ENCODE measurements around the gene C3orf70.

Gene C3orf70

GRCh38 chr3:185082829-185083228 is 70.0 kb downstream of the C3orf70 start:
- no peak for DNase-seq

GRCh38 chr3:185082149-185082548 is 70.7 kb downstream of the C3orf70 start:
- DNase-seq, result no peak

- DNase-seq, result no peak
Measured at GRCh38 chr3:185081521-185081920, 71.3 kb downstream of the C3orf70 start.

- no peak for DNase-seq
Measured at GRCh38 chr3:185079625-185080024, 73.2 kb downstream of the C3orf70 start.

GRCh38 chr3:185076219-185076618 is 76.6 kb downstream of the C3orf70 start:
- DNase-seq, result no peak

GRCh38 chr3:185075547-185075946 is 77.3 kb downstream of the C3orf70 start:
- no peak for DNase-seq

- DNase-seq, result no peak
Measured at GRCh38 chr3:185071287-185071800, 81.5 kb downstream of the C3orf70 start.

- DNase-seq, result no peak
Measured at GRCh38 chr3:185070491-185071286, 82.2 kb downstream of the C3orf70 start.

- no peak for DNase-seq
Measured at GRCh38 chr3:185069037-185070030, 83.5 kb downstream of the C3orf70 start.

- DNase-seq, result no peak
Measured at GRCh38 chr3:185067173-185067572, 85.7 kb downstream of the C3orf70 start.

- DNase-seq, result no peak
Measured at GRCh38 chr3:185066251-185066650, 86.6 kb downstream of the C3orf70 start.

GRCh38 chr3:185065059-185065458 is 87.8 kb downstream of the C3orf70 start:
- no peak for DNase-seq

GRCh38 chr3:185063431-185063830 is 89.4 kb downstream of the C3orf70 start:
- DNase-seq, result no peak

- no peak for DNase-seq
Measured at GRCh38 chr3:185062191-185062590, 90.7 kb downstream of the C3orf70 start.

GRCh38 chr3:185060655-185061054 is 92.2 kb downstream of the C3orf70 start:
- no peak for DNase-seq

GRCh38 chr3:185059766-185060165 is 93.1 kb downstream of the C3orf70 start:
- no peak for DNase-seq

GRCh38 chr3:185058796-185059195 is 94.1 kb downstream of the C3orf70 start:
- DNase-seq, result no peak

GRCh38 chr3:185057829-185058228 is 95.0 kb downstream of the C3orf70 start:
- no peak for DNase-seq

GRCh38 chr3:185056908-185057307 is 96.0 kb downstream of the C3orf70 start:
- DNase-seq, result no peak

GRCh38 chr3:185052631-185053030 is 100.2 kb downstream of the C3orf70 start:
- no peak for DNase-seq

GRCh38 chr3:185051801-185052200 is 101.1 kb downstream of the C3orf70 start:
- DNase-seq, result no peak

- no peak for DNase-seq
Measured at GRCh38 chr3:185049710-185050109, 103.2 kb downstream of the C3orf70 start.

GRCh38 chr3:185046603-185047002 is 106.3 kb downstream of the C3orf70 start:
- DNase-seq, result no peak

GRCh38 chr3:185046164-185046515 is 106.7 kb downstream of the C3orf70 start:
- no peak for DNase-seq
